A549 treated with CpdA at 1 μM for 4 hours (cell line): ENCODE results near the gene DCX. TPM values are rescaled to one million over a fixed set of nuclear protein-coding genes. Genes with fewer than 3 reads are reported as not detected.

Source experiments
- total RNA-seq: library from RNA; stranded (reverse); fragments of 200-300 nt; extraction: Qiagen RNA extraction; gene quantifications from 5 replicates; pipeline ENCODE4 v1.2.3, GENCODE V29; 2022; ENCODE audit warnings: low read depth

Gene DCX
- not detected in 5 replicates for total RNA-seq

DNA sequence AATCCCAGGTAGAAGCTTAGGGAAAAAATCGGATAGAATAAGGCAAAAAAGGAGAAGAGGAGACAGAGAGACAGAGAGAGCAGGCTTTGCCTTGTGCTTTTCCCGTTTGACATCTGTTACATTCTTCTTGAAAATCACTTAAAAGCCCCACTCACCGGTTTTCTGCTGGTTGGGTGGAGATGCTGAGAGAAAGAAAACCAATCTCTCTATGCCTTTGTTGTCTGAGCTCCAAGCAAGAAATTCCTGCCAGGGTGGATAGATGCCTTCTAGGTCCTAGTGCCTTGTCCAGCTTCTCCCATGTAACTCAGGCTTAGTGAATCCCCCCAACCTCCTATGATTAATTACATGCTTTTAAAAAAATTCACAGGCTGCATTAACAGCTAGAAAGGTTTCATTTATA lies at the start of gene DCX:
DCX (minus strand) TSS at position 210 of the 400 bp plus-strand sequence. CDS start 1,794 bp downstream, outside the sequence.

DNA sequence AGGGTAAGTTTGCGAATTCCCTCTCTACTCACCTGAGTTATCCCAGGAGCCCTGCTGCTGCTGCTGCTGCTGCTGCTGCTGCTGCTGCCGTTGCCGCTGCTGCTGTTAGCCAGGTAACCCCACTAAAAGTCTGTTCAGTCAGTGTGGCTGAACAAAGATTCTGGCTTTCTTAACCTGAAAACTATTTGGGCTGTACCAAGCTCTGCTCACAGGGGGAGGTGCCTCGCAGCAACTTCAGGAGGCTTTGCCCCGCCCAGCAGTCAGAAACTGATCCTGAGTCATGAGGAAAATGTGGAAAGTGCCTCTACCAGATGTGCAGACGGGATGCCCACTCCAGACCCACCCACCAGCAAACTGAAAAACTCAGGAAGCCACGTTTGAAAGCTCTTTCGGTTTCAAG lies 141.7 kb downstream of the DCX start, which contains the start of gene CAPN6:
CAPN6 (minus strand) TSS at position 145 of the 400 bp plus-strand sequence. CDS start 6,547 bp downstream, outside the sequence.

Other genes with a start within 250 kb of the DCX start
- gene CAPN6, start 141.7 kb downstream of the DCX start, total RNA-seq: not detected in 5 replicates
- gene SERTM2, start 99.5 kb upstream of the DCX start, total RNA-seq: not detected in 5 replicates